Gastroesophageal sphincter (tissue), 4 donors: ENCODE data around the gene SFT2D3. TPM values are rescaled to one million over a fixed set of nuclear protein-coding genes. Genes with fewer than 3 reads are reported as not detected.

Experiments
- ATAC-seq: fragments of 150-250 bp; one replicate; pipeline ENCODE4 v1.9.1; 2016; ENCODE audit warnings: mild to moderate bottlenecking, moderate library complexity
- H3K27ac ChIP-seq, 4 donors: fragments of 200-600 bp; sonication (generic) in 3 of 4; 1 replicate in 3 of 4; 2 replicates in 1 of 4; pipeline ENCODE4 v1.5.1; 2016 to 2019
- H3K27me3 ChIP-seq: fragments of 200-600 bp; sonication (generic); one replicate; pipeline ENCODE4 v1.5.1; 2019
- H3K36me3 ChIP-seq, 2 donors: fragments of 200-600 bp; sonication (generic); one replicate each; pipeline ENCODE4 v1.5.1; 2019; ENCODE audit warnings: control low read depth in 1 of 2
- H3K4me1 ChIP-seq, 3 donors: fragments of 200-600 bp; sonication (generic); 1 replicate in 2 of 3; 2 replicates in 1 of 3; pipeline ENCODE4 v1.5.1; 2016 to 2019; ENCODE audit warnings: control low read depth in 2 of 3
- H3K4me3 ChIP-seq, 2 donors: fragments of 200-600 bp; sonication (generic); one replicate each; pipeline ENCODE4 v1.5.1; 2019; ENCODE audit warnings: mild to moderate bottlenecking in 1 of 2, moderate library complexity in 1 of 2
- H3K9me3 ChIP-seq, 3 donors: fragments of 200-600 bp; sonication (generic); one replicate each; pipeline ENCODE4 v1.5.1; 2017 to 2019; ENCODE audit warnings: control low read depth in 2 of 3
- EP300 ChIP-seq: sonication (generic); formaldehyde crosslinking; IDR thresholded peaks from one replicate; pipeline ENCODE4 v1.6.1; 2017; ENCODE audit warnings: antibody characterized with exemption, mild to moderate bottlenecking
- POLR2A ChIP-seq, 2 donors: fragments of 450-650 bp; IDR thresholded peaks; one replicate each; pipeline ENCODE4 v1.6.1; 2017; ENCODE audit warnings: antibody characterized with exemption in 2 of 2, mild to moderate bottlenecking in 2 of 2, moderate library complexity in 1 of 2
- POLR2AphosphoS5 ChIP-seq: sonication (generic); formaldehyde crosslinking; IDR thresholded peaks from one replicate; pipeline ENCODE4 v1.6.1; 2017; ENCODE audit warnings: antibody characterized with exemption
- WGBS, 2 donors: methylation state at CpG; one replicate each; pipeline ENCODE4 v1.1.5; 2018; ENCODE audit warnings: low coverage in 1 of 2; 5-methylcytosine and 5-hydroxymethylcytosine counted together
- total RNA-seq, 4 donors: library from RNA; depleted of rRNA; stranded (reverse); fragments of >200 nt; gene quantifications; one replicate each; pipeline ENCODE4 v1.1.0, GENCODE V29; 2016
- TF ChIP-seq, protein P1 (sequence below), 4 experiments: fragments of 200-600 bp in 2 of 4; fragments of 450-650 bp in 2 of 4; sonication (generic) in 1 of 4; IDR thresholded peaks; one replicate each; pipeline ENCODE4 v1.5.1; 2017 to 2019; ENCODE audit warnings: antibody characterized with exemption in 4 of 4, mild to moderate bottlenecking in 2 of 4, moderate library complexity in 2 of 4

The SFT2D3 gene
- total RNA-seq, 4 donors from 2014 or later, result 7.2 to 15.2 (median 10.3) TPM

GRCh38 chr2:127673291-127674069 is 27.8 kb upstream of the SFT2D3 start:
- no peaks in the 10 kb centered on the region for H3K36me3 ChIP-seq
- H3K4me3 ChIP-seq, result peak overlapping the region; percentile 93 to 94
- no peaks in the 10 kb centered on the region for H3K27me3 ChIP-seq
- peaks cover 0 to 85% (median 12%) of the 10 kb centered on the region in 3 donors for H3K4me1 ChIP-seq
- no peaks in the 10 kb centered on the region for H3K9me3 ChIP-seq
- 18 to 38% methylated on average over 2 to 5 of the region's 17 CpGs for WGBS, 2 donors
- ATAC-seq, result no peak
- peak overlapping the region; percentile 98 to 99 (median 98) for H3K27ac ChIP-seq
- no peak for TF ChIP-seq POLR2A (IDR thresholded peaks at IDR 0.05)
- peak; percentile 24 for TF ChIP-seq POLR2AphosphoS5

DNA sequence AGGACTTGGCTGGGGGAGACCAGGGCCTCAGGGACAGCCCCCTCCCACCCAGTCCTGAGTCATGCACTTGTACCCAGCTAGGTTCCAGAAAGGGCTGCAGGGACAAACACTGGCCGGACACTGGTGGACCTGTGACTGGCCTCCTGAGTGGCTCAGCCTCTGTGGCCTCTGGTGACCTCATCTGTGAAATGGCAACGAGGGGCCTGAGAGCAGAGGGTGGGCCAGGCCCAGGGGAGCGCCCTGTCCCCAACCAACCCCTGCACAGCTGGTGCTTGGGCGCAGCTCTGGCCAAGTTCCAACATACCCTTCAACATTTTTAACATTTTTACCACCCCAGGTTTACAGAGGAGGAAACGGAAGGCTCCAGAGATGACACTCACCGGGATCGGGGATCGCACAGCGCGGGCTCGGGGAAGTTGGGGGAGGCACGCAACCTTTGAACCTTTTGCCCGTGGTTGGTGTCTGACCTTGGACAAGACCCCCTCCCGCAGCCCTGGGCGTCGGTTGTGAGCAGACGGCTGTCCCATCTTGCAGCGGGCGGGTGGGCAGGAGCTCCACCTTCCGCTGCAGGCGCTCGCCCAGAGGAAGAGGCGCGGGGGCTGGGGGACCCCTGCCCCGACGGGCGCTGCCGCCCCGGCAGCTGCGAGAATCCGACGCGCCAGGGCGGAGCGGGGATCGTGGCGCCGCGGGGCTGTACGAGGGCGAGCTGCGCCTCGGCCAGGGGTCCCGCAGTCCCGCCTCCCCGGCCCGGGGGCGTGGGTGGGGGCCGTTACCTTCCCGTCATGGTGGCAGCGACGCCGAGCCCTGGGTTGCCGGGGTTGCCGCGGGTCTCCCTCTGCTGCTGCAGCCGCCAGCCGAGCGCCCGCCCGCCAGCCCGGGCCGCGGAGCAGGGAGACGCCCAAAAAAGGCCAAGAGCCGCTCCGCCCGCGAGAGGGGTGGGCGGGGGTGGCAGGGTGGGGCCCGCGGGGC is 26.8 kb upstream of the SFT2D3 start:
- no peaks in the 10 kb centered on the region for H3K36me3 ChIP-seq
- peak overlapping the region; percentile 93 to 94 for H3K4me3 ChIP-seq
- H3K9me3 ChIP-seq, result no peaks in the 10 kb centered on the region
- no peaks in the 10 kb centered on the region for H3K27me3 ChIP-seq
- no CpG with 5 or more reads among the region's 72 CpGs for WGBS, 2 donors
- ATAC-seq, result peak; percentile 37
- peak overlapping the region; percentile 98 to 99 (median 98) for H3K27ac ChIP-seq
- H3K4me1 ChIP-seq, result peaks cover 0 to 86% (median 12%) of the 10 kb centered on the region in 3 donors
- TF ChIP-seq EP300 (no peak), POLR2A (IDR thresholded peaks at IDR 0.05) (peak; percentile 33 to 54), POLR2AphosphoS5 (peak; percentile 19)
- TF ChIP-seq, protein P1, sequence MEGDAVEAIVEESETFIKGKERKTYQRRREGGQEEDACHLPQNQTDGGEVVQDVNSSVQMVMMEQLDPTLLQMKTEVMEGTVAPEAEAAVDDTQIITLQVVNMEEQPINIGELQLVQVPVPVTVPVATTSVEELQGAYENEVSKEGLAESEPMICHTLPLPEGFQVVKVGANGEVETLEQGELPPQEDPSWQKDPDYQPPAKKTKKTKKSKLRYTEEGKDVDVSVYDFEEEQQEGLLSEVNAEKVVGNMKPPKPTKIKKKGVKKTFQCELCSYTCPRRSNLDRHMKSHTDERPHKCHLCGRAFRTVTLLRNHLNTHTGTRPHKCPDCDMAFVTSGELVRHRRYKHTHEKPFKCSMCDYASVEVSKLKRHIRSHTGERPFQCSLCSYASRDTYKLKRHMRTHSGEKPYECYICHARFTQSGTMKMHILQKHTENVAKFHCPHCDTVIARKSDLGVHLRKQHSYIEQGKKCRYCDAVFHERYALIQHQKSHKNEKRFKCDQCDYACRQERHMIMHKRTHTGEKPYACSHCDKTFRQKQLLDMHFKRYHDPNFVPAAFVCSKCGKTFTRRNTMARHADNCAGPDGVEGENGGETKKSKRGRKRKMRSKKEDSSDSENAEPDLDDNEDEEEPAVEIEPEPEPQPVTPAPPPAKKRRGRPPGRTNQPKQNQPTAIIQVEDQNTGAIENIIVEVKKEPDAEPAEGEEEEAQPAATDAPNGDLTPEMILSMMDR (IDR thresholded peaks at IDR 0.05), result no peak

- WGBS, 2 donors, result 3 to 7% methylated on average over 5 to 19 of the region's 56 CpGs
- H3K4me1 ChIP-seq, result peaks cover 0 to 79% (median 12%) of the 10 kb centered on the region in 3 donors
- H3K27ac ChIP-seq, result peak within 1 kb of the TSS; percentile 98 to 99 (median 98)
- no peaks in the 10 kb centered on the region for H3K9me3 ChIP-seq
- ATAC-seq, result peak; percentile 71
- no peaks in the 10 kb centered on the region for H3K36me3 ChIP-seq
- TF ChIP-seq POLR2A (IDR thresholded peaks at IDR 0.05) (no peak), POLR2AphosphoS5 (peak; percentile 71)
- TF ChIP-seq, protein P1 (IDR thresholded peaks at IDR 0.05), result peak in 2 of 4 experiments; percentile 13 to 41
- H3K27me3 ChIP-seq, result no peaks in the 10 kb centered on the region
- H3K4me3 ChIP-seq, result peak within 1 kb of the TSS; percentile 93 to 94
Observed at GRCh38 chr2:127675331-127676261, 25.7 kb upstream of the SFT2D3 start, which contains the start of gene LIMS2. LIMS2 (minus strand) TSS chr2:127675530; CDS start chr2:127675024, 506 bp downstream.

- Histone ChIP-seq H3K4me3 (no peak overlapping the region), H3K4me1 (peaks cover 0 to 79% (median 21%) of the 10 kb centered on the region in 3 donors), H3K36me3 (no peaks in the 10 kb centered on the region), H3K27me3 (no peaks in the 10 kb centered on the region), H3K27ac (peak overlapping the region in 3 of 4 donors; percentile 98 to 99 (median 98)), H3K9me3 (no peaks in the 10 kb centered on the region)
- TF ChIP-seq EP300 (no peak), POLR2A (IDR thresholded peaks at IDR 0.05) (no peak), POLR2AphosphoS5 (peak; percentile 11)
- WGBS, 2 donors, result 61 to 67% methylated on average over 1 to 2 of the region's 2 CpGs
- ATAC-seq, result no peak
Observed at GRCh38 chr2:127676906-127677305, 24.4 kb upstream of the SFT2D3 start.

- Histone ChIP-seq H3K36me3 (no peaks in the 10 kb centered on the region), H3K4me1 (peaks cover 0 to 79% (median 19%) of the 10 kb centered on the region in 3 donors), H3K27ac (no peak overlapping the region), H3K9me3 (no peaks in the 10 kb centered on the region), H3K4me3 (no peak overlapping the region), H3K27me3 (no peaks in the 10 kb centered on the region)
- 86 to 87% methylated on average over 4 to 8 of the region's 10 CpGs for WGBS, 2 donors
- TF ChIP-seq EP300, result no peak
- no peak for TF ChIP-seq POLR2A (IDR thresholded peaks at IDR 0.05)
- TF ChIP-seq, protein P1 (IDR thresholded peaks at IDR 0.05), result no peak
- no peak for TF ChIP-seq POLR2AphosphoS5
- ATAC-seq, result no peak
Observed at GRCh38 chr2:127678531-127678930, 22.8 kb upstream of the SFT2D3 start.
